Testis (tissue), 3 donors: ENCODE results near the gene ZNF396. TPM values are rescaled to one million over a fixed set of nuclear protein-coding genes. Genes with fewer than 3 reads are reported as not detected.

Experiments
- DNase-seq: peaks from one replicate; pipeline ENCODE4 v3.0.0-alpha.2; 2019
- H3K27ac ChIP-seq, 2 donors: fragments of 200-600 bp; sonication (generic); one replicate each; pipeline ENCODE4 v1.5.1; 2019
- H3K27me3 ChIP-seq: fragments of 200-600 bp; sonication (generic); one replicate; pipeline ENCODE4 v1.5.1; 2019
- H3K36me3 ChIP-seq: fragments of 200-600 bp; sonication (generic); one replicate; pipeline ENCODE4 v1.5.1; 2017; ENCODE audit warnings: low read depth; ENCODE audit errors: missing control alignments
- H3K4me1 ChIP-seq: fragments of 200-600 bp; sonication (generic); one replicate; pipeline ENCODE4 v1.5.1; 2019
- H3K4me3 ChIP-seq, 2 donors: fragments of 200-600 bp; sonication (generic); one replicate each; pipeline ENCODE4 v1.5.1; 2017 to 2019
- H3K9me3 ChIP-seq: fragments of 200-600 bp; sonication (generic); one replicate; pipeline ENCODE4 v1.5.1; 2017
- POLR2A ChIP-seq: fragments of 450-650 bp; IDR thresholded peaks from one replicate; pipeline ENCODE4 v1.6.1; 2017; ENCODE audit warnings: antibody characterized with exemption, mild to moderate bottlenecking, moderate library complexity
- WGBS, 2 donors: methylation state at CpG; one replicate each; pipeline ENCODE4 v1.1.5; 2018; 5-methylcytosine and 5-hydroxymethylcytosine counted together
- intact Hi-C: fragments of 100-400 bp; cut with DNase I; formaldehyde crosslinking; loops from one replicate; pipeline ENCODE4 v1.15.1; 2023; ENCODE audit warnings: low total_unique reads
- polyA plus RNA-seq: library from polyadenylated mRNA; stranded (reverse); fragments of 350-450 nt; fragmentation: Illumina TruSeq; extraction: RNeasy Lipid Tissue Mini Kit (QIAGEN cat#74804); gene quantifications from one replicate; pipeline ENCODE4 v1.2.3, GENCODE V29; 2014; ENCODE audit warnings: low read depth, low replicate concordance; ENCODE audit not compliant: insufficient read depth
- total RNA-seq, 2 donors: library from RNA; depleted of rRNA; stranded (reverse); fragments of >200 nt; gene quantifications; one replicate each; pipeline ENCODE4 v1.2.3, GENCODE V29; 2016
- TF ChIP-seq, protein P1 (sequence below), 3 experiments: fragments of 450-650 bp in 2 of 3; fragments of 200-600 bp in 1 of 3; sonication (generic) in 1 of 3; IDR thresholded peaks; one replicate each; pipeline ENCODE4 v1.5.1; 2016 to 2019; ENCODE audit warnings: antibody characterized with exemption in 3 of 3, mild to moderate bottlenecking in 2 of 3, moderate library complexity in 1 of 3

Gene ZNF396
- total and polyA plus RNA-seq, 3 donors from 2014 or later = 3.7 to 9.3 (median 7.3) TPM

DNA sequence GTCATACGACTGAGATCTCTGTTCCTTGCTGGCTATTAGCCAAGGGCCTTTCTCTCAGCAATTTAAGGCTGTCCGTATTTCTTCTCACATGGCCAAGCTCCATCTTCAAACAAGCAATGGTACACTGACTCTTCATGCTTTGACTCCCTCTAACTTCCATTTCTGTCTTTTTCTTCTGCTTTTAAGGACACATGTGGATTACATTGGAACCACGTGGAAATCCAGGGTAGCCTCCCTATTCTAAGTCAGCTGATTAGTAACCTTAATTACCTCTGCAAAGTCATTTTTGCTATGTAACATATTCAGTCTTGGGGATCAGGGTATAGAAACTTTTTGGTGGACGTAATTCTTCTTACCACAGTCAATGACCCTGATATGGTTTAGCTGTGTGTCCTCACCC, 41.5 kb upstream of the ZNF396 start:
- 80 to 85% methylated on average over 4 of the region's 4 CpGs for WGBS, 2 donors
- TF ChIP-seq POLR2A = no peak
- TF ChIP-seq, protein P1, sequence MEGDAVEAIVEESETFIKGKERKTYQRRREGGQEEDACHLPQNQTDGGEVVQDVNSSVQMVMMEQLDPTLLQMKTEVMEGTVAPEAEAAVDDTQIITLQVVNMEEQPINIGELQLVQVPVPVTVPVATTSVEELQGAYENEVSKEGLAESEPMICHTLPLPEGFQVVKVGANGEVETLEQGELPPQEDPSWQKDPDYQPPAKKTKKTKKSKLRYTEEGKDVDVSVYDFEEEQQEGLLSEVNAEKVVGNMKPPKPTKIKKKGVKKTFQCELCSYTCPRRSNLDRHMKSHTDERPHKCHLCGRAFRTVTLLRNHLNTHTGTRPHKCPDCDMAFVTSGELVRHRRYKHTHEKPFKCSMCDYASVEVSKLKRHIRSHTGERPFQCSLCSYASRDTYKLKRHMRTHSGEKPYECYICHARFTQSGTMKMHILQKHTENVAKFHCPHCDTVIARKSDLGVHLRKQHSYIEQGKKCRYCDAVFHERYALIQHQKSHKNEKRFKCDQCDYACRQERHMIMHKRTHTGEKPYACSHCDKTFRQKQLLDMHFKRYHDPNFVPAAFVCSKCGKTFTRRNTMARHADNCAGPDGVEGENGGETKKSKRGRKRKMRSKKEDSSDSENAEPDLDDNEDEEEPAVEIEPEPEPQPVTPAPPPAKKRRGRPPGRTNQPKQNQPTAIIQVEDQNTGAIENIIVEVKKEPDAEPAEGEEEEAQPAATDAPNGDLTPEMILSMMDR (IDR thresholded peaks at IDR 0.05) = no peak
- no peaks in the 10 kb centered on the region for H3K27me3 ChIP-seq
- no peaks in the 10 kb centered on the region for H3K4me1 ChIP-seq
- no peak overlapping the region for H3K27ac ChIP-seq
- intact Hi-C loops = no loop called here
- no peak overlapping the region for H3K4me3 ChIP-seq
- H3K9me3 ChIP-seq = no peaks in the 10 kb centered on the region
- no peaks in the 10 kb centered on the region for H3K36me3 ChIP-seq
- no peak for DNase-seq

DNA sequence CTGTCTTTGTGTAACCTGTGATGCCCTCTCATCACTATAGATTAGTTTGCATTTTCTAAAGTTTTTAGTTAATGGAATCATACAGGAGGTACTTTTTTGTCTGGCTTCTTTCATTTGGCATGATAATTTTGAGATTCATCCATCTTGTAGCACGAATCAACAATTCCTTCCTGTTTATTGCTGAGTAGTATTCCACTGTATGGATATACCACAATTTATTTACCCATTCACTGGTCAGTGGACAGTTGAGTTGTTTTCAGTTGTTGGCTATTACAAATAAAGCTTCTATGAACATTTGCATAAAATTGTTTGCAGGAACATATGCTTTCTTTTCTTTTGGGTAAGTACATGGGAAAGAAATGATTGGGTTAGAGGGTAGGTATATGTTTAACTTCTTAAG, 40.1 kb upstream of the ZNF396 start:
- Histone ChIP-seq H3K27me3 (no peaks in the 10 kb centered on the region), H3K4me3 (no peak overlapping the region), H3K36me3 (no peaks in the 10 kb centered on the region), H3K9me3 (no peaks in the 10 kb centered on the region), H3K4me1 (no peaks in the 10 kb centered on the region), H3K27ac (no peak overlapping the region)
- intact Hi-C loops = no loop called here
- no peak for DNase-seq
- TF ChIP-seq, protein P1 (IDR thresholded peaks at IDR 0.05) = no peak
- TF ChIP-seq POLR2A = no peak
- 74 to 77% methylated on average over 1 of the region's 1 CpG for WGBS, 2 donors

DNA sequence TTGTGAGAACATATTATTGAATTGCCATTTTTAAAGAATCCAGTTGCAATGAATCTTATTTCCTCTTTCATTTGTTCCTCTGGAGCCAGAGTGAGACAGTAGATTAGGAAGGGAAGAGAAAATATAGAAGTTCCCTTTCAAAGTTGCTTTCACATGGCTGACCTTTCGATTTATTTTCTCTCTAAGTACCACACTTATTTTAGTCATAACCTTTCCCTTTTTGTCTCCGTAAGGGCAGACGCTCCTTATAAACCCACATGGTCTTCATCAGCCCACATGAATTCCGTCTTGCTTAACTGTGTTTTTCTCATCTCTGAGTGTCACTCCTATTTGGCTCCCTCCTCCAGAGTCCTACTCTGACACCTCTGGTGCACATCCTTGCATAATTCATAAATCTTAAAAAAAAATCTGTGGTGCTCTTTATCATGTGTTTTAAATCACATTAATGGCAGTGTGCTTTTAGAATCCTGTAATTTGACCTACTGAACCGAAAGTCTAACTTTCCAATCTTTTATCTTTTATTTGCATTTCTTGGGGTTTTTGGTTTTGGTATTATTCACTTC, 38.5 kb upstream of the ZNF396 start:
- Histone ChIP-seq H3K36me3 (no peaks in the 10 kb centered on the region), H3K9me3 (no peaks in the 10 kb centered on the region), H3K27me3 (no peaks in the 10 kb centered on the region), H3K4me3 (no peak overlapping the region), H3K4me1 (no peaks in the 10 kb centered on the region), H3K27ac (no peak overlapping the region)
- intact Hi-C loops = no loop called here
- DNase-seq = no peak
- no peak for TF ChIP-seq POLR2A
- TF ChIP-seq, protein P1 (IDR thresholded peaks at IDR 0.05) = no peak
- WGBS, 2 donors = 44 to 61% methylated on average over 5 of the region's 5 CpGs

DNA sequence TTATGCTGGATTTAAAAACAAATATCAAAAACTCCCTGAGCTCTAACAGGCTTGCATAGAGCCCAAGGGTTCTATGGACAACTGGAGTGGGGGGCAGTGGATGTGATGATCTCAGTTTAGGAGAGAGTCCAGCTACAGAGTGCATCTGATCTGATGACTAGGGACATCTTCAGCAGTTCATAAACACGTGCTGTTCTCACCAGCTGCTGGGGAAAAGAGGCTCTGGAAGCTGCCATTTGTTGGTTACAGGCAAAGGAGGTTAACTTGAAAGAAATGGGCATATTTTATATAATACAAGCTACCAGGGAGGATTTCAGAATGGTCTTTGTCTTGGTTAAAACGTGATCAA, 36.0 kb upstream of the ZNF396 start:
- intact Hi-C loops = no loop called here
- 55 to 61% methylated on average over 2 of the region's 2 CpGs for WGBS, 2 donors
- no peak for DNase-seq
- no peaks in the 10 kb centered on the region for H3K36me3 ChIP-seq
- H3K27ac ChIP-seq = no peak overlapping the region
- TF ChIP-seq POLR2A = no peak
- TF ChIP-seq, protein P1 (IDR thresholded peaks at IDR 0.05) = no peak
- no peak overlapping the region for H3K4me3 ChIP-seq
- H3K9me3 ChIP-seq = no peaks in the 10 kb centered on the region
- no peaks in the 10 kb centered on the region for H3K4me1 ChIP-seq
- H3K27me3 ChIP-seq = no peaks in the 10 kb centered on the region

DNA sequence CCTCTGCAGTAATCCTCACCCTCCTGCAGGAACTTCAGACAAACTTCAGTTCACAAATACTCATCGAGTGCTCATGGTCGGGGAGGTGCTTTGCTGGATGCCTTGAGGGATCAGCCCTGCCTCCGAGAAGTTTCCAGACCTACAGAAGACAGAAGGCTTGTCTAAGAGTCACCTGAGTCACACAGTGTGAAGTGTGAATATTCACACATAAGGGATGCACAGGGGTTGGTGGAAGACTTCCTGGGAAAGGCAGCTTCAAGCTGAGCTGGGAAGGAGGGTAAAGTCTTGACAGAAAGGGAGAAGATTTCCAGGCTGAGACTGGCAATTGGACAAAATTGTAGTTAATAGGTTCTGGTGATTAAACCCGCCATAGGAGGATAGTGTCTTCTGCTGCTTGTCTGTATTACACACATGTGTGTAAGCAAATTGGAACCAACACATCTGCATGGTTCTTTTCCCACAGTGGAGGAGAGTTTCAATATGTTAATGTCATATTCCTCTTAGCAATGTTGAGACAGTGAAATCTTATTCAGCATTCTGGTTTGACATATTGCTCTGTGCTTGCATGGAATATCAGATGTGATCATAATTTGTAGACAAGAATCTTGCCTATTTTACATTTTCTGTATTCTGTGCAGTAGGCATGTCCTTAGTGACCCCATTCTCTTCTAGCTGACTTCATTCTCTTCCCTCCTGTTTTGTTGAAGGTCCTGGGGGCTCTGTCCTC, 34.7 kb upstream of the ZNF396 start:
- Histone ChIP-seq H3K36me3 (no peaks in the 10 kb centered on the region), H3K9me3 (no peaks in the 10 kb centered on the region), H3K4me3 (no peak overlapping the region), H3K27me3 (no peaks in the 10 kb centered on the region), H3K4me1 (no peaks in the 10 kb centered on the region), H3K27ac (no peak overlapping the region)
- no peak for DNase-seq
- 78 to 87% methylated on average over 4 of the region's 4 CpGs for WGBS, 2 donors
- intact Hi-C loops = no loop called here
- TF ChIP-seq, protein P1 (IDR thresholded peaks at IDR 0.05) = no peak
- no peak for TF ChIP-seq POLR2A
